D721Med (cell line): ENCODE measurements around the gene GRIA3.

Experiments
- DNase-seq: peaks from one replicate; pipeline ENCODE4 v3.0.0; 2011; ENCODE audit warnings: low spot score; ENCODE audit not compliant: insufficient read length
- FAIRE-seq: peaks from 2 replicates; lab custom pipeline; 2011; peaks lifted over from hg19 to GRCh38; lab: Jason Lieb, UNC
- CTCF ChIP-seq: IDR thresholded peaks from 2 replicates; pipeline ENCODE4 v1.5.1; 2012; ENCODE audit warnings: mild to moderate bottlenecking, control low read depth; ENCODE audit not compliant: insufficient read depth; ENCODE audit errors: missing control alignments

Gene GRIA3

GRCh38 chrX:123455693-123456092 lies 271.6 kb downstream of the GRIA3 start:
- TF ChIP-seq CTCF, result no peak
- FAIRE-seq, result no peak

GRCh38 chrX:123464709-123465108 lies 280.6 kb downstream of the GRIA3 start:
- no peak for TF ChIP-seq CTCF
- DNase-seq, result no peak
- no peak for FAIRE-seq

More at GRCh38 chrX:123455693-123456092, 271.6 kb downstream of the GRIA3 start:
- DNase-seq, result no peak

GRCh38 chrX:123468481-123468880 lies 284.4 kb downstream of the GRIA3 start:
- no peak for TF ChIP-seq CTCF
- DNase-seq (no peak), FAIRE-seq (no peak)

GRCh38 chrX:123475068-123475724 lies 291.1 kb downstream of the GRIA3 start:
- no peak for FAIRE-seq
- no peak for DNase-seq
- TF ChIP-seq CTCF, result no peak

- no peak for TF ChIP-seq CTCF
- DNase-seq, result no peak
- no peak for FAIRE-seq
Measured at GRCh38 chrX:123476611-123477219, 292.6 kb downstream of the GRIA3 start.

GRCh38 chrX:123477673-123478072 lies 293.6 kb downstream of the GRIA3 start:
- no peak for FAIRE-seq
- no peak for TF ChIP-seq CTCF
- DNase-seq, result no peak

- DNase-seq (no peak), FAIRE-seq (no peak)
Measured at GRCh38 chrX:123481913-123482851, 298.1 kb downstream of the GRIA3 start.

More at GRCh38 chrX:123481913-123482851, 298.1 kb downstream of the GRIA3 start:
- TF ChIP-seq CTCF, result no peak
